ENCODE measurements around the gene LITAF.
"Not testable (repeated sequence)": the region's sequence is repeated elsewhere in the genome, so short reads cannot be mapped to it uniquely, and the experiment has no call there.

Gene LITAF

GRCh38 chr16:11620243-11621003 lies 33.7 kb upstream of the LITAF start:
- no peak for DNase-seq (ENCODE audit: low read depth in 2 of 2)

- DNase-seq (ENCODE audit: low read depth in 2 of 2): no peak
These were observed 32.7 kb upstream of the LITAF start for GRCh38 chr16:11619327-11619851.

- no peak for DNase-seq (ENCODE audit: low read depth in 2 of 2)
These were observed 31.5 kb upstream of the LITAF start for GRCh38 chr16:11618107-11618717.

- no peak for DNase-seq (ENCODE audit: low read depth in 2 of 2)
These were observed 29.2 kb upstream of the LITAF start for GRCh38 chr16:11615748-11616447.

- DNase-seq (ENCODE audit: low read depth in 2 of 2): no peak
These were observed 28.0 kb upstream of the LITAF start for GRCh38 chr16:11614587-11615175.

- no peak for DNase-seq (ENCODE audit: low read depth in 2 of 2)
These were observed 26.9 kb upstream of the LITAF start for GRCh38 chr16:11613381-11614303.

- DNase-seq (ENCODE audit: low read depth in 2 of 2): no peak
These were observed 25.9 kb upstream of the LITAF start for GRCh38 chr16:11612665-11613025.

- no peak for DNase-seq (ENCODE audit: low read depth in 2 of 2)
These were observed 25.3 kb upstream of the LITAF start for GRCh38 chr16:11611871-11612664.

- DNase-seq (ENCODE audit: low read depth in 2 of 2): no peak
These were observed 23.9 kb upstream of the LITAF start for GRCh38 chr16:11610580-11610979.

- DNase-seq (ENCODE audit: low read depth in 2 of 2): no peak
These were observed 23.4 kb upstream of the LITAF start for GRCh38 chr16:11610121-11610505.

GRCh38 chr16:11609474-11610120 lies 22.9 kb upstream of the LITAF start:
- no peak for DNase-seq (ENCODE audit: low read depth in 2 of 2)

GRCh38 chr16:11605891-11606290 lies 19.2 kb upstream of the LITAF start:
- DNase-seq (ENCODE audit: low read depth in 2 of 2): no peak

GRCh38 chr16:11605564-11605886 lies 18.8 kb upstream of the LITAF start:
- no peak for DNase-seq (ENCODE audit: low read depth in 2 of 2)

GRCh38 chr16:11604783-11605563 lies 18.3 kb upstream of the LITAF start:
- DNase-seq (ENCODE audit: low read depth in 2 of 2): no peak

GRCh38 chr16:11604296-11604695 lies 17.6 kb upstream of the LITAF start:
- not testable (repeated sequence) for DNase-seq (ENCODE audit: low read depth in 2 of 2)

GRCh38 chr16:11603331-11603750 lies 16.6 kb upstream of the LITAF start:
- DNase-seq (ENCODE audit: low read depth in 2 of 2): no peak

GRCh38 chr16:11602321-11602720 lies 15.6 kb upstream of the LITAF start:
- no peak for DNase-seq (ENCODE audit: low read depth in 2 of 2)

GRCh38 chr16:11601911-11602310 lies 15.2 kb upstream of the LITAF start:
- DNase-seq (ENCODE audit: low read depth in 2 of 2): no peak

GRCh38 chr16:11601425-11601824 lies 14.7 kb upstream of the LITAF start:
- no peak for DNase-seq (ENCODE audit: low read depth in 2 of 2)
